ENCODE results near the gene CHERP. TPM values are rescaled to one million over a fixed set of nuclear protein-coding genes. Genes with fewer than 3 reads are reported as not detected.
A peak's percentile ranks its signal among the peaks of the same experiment; 100 is the strongest.

The CHERP gene
- total and polyA plus RNA-seq, 2 experiments from 2014 or later, result 31.6 to 41.2 TPM

DNA sequence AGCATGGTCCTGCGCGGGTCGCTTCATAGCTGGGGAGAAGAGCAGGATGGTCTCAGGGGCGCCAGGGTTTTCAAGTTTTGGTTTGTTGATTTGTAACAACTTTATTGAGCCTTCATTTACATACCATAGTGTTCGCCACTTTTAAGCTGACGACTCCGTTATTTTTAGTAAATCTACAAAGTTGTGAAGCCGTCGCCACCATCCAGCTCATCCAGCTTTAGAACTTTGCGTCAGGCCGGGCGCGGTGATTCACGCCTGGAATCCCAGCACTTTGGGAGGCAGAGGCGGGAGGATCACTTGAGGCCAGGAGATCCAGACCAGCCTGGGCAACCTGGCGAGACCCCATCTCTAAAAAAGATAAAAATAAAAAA, 45.6 kb downstream of the CHERP start:
- 0 out of 2 replicates have a peak overlapping the region, but pooled peaks have one; percentile 40 for H3K27ac Mint-ChIP-seq

More for the DNA sequence above, 45.6 kb downstream of the CHERP start:
- H3K27ac ChIP-seq (ENCODE audit: low read depth), result no peak overlapping the region
- peaks cover 5% of the 10 kb centered on the region; the same call in 2 of the 3 replicates for H3K36me3 Mint-ChIP-seq (ENCODE audit: low read depth)
- peaks cover 6% of the 10 kb centered on the region for H3K4me1 Mint-ChIP-seq
- no peaks in the 10 kb centered on the region for H3K9me2 ChIP-seq (ENCODE audit: insufficient read depth)
- DNase-seq (ENCODE audit: low spot score) (peak; percentile 18), ATAC-seq (no peak)
- H3K4me2 ChIP-seq, result peak overlapping the region; percentile 78
- H3K4me1 ChIP-seq (ENCODE audit: insufficient read depth), result peaks cover 5% of the 10 kb centered on the region; the same call in 1 of the 2 replicates
- no peaks in the 10 kb centered on the region for H4K20me1 ChIP-seq (replicated peaks; ENCODE audit: insufficient read depth)
- peaks cover 7% of the 10 kb centered on the region; the same call in 1 of the 2 replicates for H3K79me2 ChIP-seq (replicated peaks; ENCODE audit: insufficient read depth)
- 0 out of 2 replicates have a peak, but pooled peaks cover 2% of the 10 kb centered on the region for H3F3A ChIP-seq (replicated peaks; ENCODE audit: low read depth)
- TF ChIP-seq CREB1 (CRISPR knock-in tag; IDR thresholded peaks at IDR 0.05; ENCODE audit: low read depth) (no peak), NANOG (IDR thresholded peaks at IDR 0.05; ENCODE audit: borderline replicate concordance) (no peak), POLR2AphosphoS5 (IDR thresholded peaks at IDR 0.05; ENCODE audit: low read depth) (no peak), ZNF114 (CRISPR knock-in tag; IDR thresholded peaks at IDR 0.05) (no peak), ZNF331 (CRISPR knock-in tag; IDR thresholded peaks at IDR 0.05; ENCODE audit: low read depth) (no peak), EZH2phosphoT487 (IDR thresholded peaks at IDR 0.05; ENCODE audit: unreplicated experiment) (no peak), STAT1 (IDR thresholded peaks at IDR 0.05; ENCODE audit: unreplicated experiment) (no peak)
- TF ChIP-seq, protein P1, sequence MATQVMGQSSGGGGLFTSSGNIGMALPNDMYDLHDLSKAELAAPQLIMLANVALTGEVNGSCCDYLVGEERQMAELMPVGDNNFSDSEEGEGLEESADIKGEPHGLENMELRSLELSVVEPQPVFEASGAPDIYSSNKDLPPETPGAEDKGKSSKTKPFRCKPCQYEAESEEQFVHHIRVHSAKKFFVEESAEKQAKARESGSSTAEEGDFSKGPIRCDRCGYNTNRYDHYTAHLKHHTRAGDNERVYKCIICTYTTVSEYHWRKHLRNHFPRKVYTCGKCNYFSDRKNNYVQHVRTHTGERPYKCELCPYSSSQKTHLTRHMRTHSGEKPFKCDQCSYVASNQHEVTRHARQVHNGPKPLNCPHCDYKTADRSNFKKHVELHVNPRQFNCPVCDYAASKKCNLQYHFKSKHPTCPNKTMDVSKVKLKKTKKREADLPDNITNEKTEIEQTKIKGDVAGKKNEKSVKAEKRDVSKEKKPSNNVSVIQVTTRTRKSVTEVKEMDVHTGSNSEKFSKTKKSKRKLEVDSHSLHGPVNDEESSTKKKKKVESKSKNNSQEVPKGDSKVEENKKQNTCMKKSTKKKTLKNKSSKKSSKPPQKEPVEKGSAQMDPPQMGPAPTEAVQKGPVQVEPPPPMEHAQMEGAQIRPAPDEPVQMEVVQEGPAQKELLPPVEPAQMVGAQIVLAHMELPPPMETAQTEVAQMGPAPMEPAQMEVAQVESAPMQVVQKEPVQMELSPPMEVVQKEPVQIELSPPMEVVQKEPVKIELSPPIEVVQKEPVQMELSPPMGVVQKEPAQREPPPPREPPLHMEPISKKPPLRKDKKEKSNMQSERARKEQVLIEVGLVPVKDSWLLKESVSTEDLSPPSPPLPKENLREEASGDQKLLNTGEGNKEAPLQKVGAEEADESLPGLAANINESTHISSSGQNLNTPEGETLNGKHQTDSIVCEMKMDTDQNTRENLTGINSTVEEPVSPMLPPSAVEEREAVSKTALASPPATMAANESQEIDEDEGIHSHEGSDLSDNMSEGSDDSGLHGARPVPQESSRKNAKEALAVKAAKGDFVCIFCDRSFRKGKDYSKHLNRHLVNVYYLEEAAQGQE (IDR thresholded peaks at IDR 0.05; ENCODE audit: unreplicated experiment), result no peak
- TF ChIP-seq, protein P2, sequence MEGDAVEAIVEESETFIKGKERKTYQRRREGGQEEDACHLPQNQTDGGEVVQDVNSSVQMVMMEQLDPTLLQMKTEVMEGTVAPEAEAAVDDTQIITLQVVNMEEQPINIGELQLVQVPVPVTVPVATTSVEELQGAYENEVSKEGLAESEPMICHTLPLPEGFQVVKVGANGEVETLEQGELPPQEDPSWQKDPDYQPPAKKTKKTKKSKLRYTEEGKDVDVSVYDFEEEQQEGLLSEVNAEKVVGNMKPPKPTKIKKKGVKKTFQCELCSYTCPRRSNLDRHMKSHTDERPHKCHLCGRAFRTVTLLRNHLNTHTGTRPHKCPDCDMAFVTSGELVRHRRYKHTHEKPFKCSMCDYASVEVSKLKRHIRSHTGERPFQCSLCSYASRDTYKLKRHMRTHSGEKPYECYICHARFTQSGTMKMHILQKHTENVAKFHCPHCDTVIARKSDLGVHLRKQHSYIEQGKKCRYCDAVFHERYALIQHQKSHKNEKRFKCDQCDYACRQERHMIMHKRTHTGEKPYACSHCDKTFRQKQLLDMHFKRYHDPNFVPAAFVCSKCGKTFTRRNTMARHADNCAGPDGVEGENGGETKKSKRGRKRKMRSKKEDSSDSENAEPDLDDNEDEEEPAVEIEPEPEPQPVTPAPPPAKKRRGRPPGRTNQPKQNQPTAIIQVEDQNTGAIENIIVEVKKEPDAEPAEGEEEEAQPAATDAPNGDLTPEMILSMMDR (conservative IDR thresholded peaks at IDR 0.05; ENCODE audit: low read depth in 2 of 2), result no peak
- TF ChIP-seq, protein P3, sequence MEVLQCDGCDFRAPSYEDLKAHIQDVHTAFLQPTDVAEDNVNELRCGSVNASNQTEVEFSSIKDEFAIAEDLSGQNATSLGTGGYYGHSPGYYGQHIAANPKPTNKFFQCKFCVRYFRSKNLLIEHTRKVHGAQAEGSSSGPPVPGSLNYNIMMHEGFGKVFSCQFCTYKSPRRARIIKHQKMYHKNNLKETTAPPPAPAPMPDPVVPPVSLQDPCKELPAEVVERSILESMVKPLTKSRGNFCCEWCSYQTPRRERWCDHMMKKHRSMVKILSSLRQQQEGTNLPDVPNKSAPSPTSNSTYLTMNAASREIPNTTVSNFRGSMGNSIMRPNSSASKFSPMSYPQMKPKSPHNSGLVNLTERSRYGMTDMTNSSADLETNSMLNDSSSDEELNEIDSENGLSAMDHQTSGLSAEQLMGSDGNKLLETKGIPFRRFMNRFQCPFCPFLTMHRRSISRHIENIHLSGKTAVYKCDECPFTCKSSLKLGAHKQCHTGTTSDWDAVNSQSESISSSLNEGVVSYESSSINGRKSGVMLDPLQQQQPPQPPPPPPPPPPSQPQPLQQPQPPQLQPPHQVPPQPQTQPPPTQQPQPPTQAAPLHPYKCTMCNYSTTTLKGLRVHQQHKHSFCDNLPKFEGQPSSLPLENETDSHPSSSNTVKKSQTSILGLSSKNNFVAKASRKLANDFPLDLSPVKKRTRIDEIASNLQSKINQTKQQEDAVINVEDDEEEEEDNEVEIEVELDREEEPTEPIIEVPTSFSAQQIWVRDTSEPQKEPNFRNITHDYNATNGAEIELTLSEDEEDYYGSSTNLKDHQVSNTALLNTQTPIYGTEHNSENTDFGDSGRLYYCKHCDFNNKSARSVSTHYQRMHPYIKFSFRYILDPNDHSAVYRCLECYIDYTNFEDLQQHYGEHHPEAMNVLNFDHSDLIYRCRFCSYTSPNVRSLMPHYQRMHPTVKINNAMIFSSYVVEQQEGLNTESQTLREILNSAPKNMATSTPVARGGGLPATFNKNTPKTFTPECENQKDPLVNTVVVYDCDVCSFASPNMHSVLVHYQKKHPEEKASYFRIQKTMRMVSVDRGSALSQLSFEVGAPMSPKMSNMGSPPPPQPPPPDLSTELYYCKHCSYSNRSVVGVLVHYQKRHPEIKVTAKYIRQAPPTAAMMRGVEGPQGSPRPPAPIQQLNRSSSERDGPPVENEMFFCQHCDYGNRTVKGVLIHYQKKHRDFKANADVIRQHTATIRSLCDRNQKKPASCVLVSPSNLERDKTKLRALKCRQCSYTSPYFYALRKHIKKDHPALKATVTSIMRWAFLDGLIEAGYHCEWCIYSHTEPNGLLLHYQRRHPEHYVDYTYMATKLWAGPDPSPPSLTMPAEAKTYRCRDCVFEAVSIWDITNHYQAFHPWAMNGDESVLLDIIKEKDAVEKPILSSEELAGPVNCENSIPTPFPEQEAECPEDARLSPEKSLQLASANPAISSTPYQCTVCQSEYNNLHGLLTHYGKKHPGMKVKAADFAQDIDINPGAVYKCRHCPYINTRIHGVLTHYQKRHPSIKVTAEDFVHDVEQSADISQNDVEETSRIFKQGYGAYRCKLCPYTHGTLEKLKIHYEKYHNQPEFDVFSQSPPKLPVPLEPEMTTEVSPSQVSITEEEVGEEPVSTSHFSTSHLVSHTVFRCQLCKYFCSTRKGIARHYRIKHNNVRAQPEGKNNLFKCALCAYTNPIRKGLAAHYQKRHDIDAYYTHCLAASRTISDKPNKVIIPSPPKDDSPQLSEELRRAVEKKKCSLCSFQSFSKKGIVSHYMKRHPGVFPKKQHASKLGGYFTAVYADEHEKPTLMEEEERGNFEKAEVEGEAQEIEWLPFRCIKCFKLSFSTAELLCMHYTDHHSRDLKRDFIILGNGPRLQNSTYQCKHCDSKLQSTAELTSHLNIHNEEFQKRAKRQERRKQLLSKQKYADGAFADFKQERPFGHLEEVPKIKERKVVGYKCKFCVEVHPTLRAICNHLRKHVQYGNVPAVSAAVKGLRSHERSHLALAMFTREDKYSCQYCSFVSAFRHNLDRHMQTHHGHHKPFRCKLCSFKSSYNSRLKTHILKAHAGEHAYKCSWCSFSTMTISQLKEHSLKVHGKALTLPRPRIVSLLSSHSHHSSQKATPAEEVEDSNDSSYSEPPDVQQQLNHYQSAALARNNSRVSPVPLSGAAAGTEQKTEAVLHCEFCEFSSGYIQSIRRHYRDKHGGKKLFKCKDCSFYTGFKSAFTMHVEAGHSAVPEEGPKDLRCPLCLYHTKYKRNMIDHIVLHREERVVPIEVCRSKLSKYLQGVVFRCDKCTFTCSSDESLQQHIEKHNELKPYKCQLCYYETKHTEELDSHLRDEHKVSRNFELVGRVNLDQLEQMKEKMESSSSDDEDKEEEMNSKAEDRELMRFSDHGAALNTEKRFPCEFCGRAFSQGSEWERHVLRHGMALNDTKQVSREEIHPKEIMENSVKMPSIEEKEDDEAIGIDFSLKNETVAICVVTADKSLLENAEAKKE (CRISPR knock-in tag; IDR thresholded peaks at IDR 0.05), result no peak
- TF ChIP-seq, protein P4, sequence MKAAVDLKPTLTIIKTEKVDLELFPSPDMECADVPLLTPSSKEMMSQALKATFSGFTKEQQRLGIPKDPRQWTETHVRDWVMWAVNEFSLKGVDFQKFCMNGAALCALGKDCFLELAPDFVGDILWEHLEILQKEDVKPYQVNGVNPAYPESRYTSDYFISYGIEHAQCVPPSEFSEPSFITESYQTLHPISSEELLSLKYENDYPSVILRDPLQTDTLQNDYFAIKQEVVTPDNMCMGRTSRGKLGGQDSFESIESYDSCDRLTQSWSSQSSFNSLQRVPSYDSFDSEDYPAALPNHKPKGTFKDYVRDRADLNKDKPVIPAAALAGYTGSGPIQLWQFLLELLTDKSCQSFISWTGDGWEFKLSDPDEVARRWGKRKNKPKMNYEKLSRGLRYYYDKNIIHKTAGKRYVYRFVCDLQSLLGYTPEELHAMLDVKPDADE (IDR thresholded peaks at IDR 0.05), result no peak
- H3K4me3 ChIP-seq, result peak overlapping the region; percentile 83
- no peaks in the 10 kb centered on the region for H3K27me3 Mint-ChIP-seq (ENCODE audit: insufficient read depth, low read depth, poor library complexity)
- H3K9me3 Mint-ChIP-seq, result no peaks in the 10 kb centered on the region
- H2AFZ ChIP-seq, result peak overlapping the region; percentile 90
- peak overlapping the region; percentile 91 for H3K4me3 Mint-ChIP-seq
- H3K36me3 ChIP-seq (ENCODE audit: insufficient read depth), result no peaks in the 10 kb centered on the region
- H3K27me3 ChIP-seq (ENCODE audit: insufficient read depth), result no peaks in the 10 kb centered on the region

Measured in GM23338 (cell line).